GM12873 (cell line): ENCODE results near the gene DCLK2.

Source experiments
- CTCF ChIP-seq: IDR thresholded peaks from 2 replicates; pipeline ENCODE4 v1.5.1; 2012; ENCODE audit warnings: low read depth, mild to moderate bottlenecking, moderate library complexity, low read length, control low read depth; ENCODE audit not compliant: insufficient read depth; ENCODE audit errors: missing control alignments

Gene DCLK2

GRCh38 chr4:150115851-150116250 is 37.6 kb downstream of the DCLK2 start:
- TF ChIP-seq CTCF: no peak

- TF ChIP-seq CTCF: no peak
Measured at GRCh38 chr4:150116506-150116905, 38.3 kb downstream of the DCLK2 start.

GRCh38 chr4:150117094-150117493 is 38.8 kb downstream of the DCLK2 start:
- TF ChIP-seq CTCF: no peak

- no peak for TF ChIP-seq CTCF
Measured at GRCh38 chr4:150117629-150118028, 39.4 kb downstream of the DCLK2 start.

- no peak for TF ChIP-seq CTCF
Measured at GRCh38 chr4:150119492-150119891, 41.2 kb downstream of the DCLK2 start.

- no peak for TF ChIP-seq CTCF
Measured at GRCh38 chr4:150123087-150123486, 44.8 kb downstream of the DCLK2 start.

GRCh38 chr4:150123796-150124677 is 45.8 kb downstream of the DCLK2 start:
- TF ChIP-seq CTCF: no peak
